IMR-90 (cell line): ENCODE results near the gene IQSEC1. TPM values are rescaled to one million over a fixed set of nuclear protein-coding genes. Genes with fewer than 3 reads are reported as not detected.

Experiments used
- ATAC-seq: fragments of 200-7000 bp; cut with Tn5 transposase; 2 replicates; pipeline ENCODE4 v1.9.1; 2020; ENCODE audit warnings: low read depth, mild to moderate bottlenecking, moderate library complexity
- BruUV-seq: library from RNA; stranded (reverse); fragments of 400-500 nt; replicated peaks from 2 replicates; lab custom pipeline; 2021; lab: Mats Ljungman, UMichigan
- CTCF ChIA-PET: fragments of 300-600 bp; formaldehyde crosslinking; extraction: SDS; loops from one replicate; lab custom pipeline; 2021; ENCODE audit warnings: antibody characterized with exemption; lab: Yijun Ruan, JAX
- POLR2A ChIA-PET: fragments of 300-600 bp; sonication (Branson Sonifier 250); formaldehyde crosslinking; loops from one replicate; lab custom pipeline; 2022; ENCODE audit warnings: antibody characterized with exemption; ENCODE audit not compliant: unreplicated experiment; lab: Charles Lee
- DNase-seq: peaks from one replicate; pipeline ENCODE4 v3.0.0; 2013
- H2AFZ ChIP-seq: replicated peaks from 2 replicates; pipeline ENCODE3; 2013; ENCODE audit warnings: low read length, mild to moderate bottlenecking; ENCODE audit not compliant: poor library complexity
- H2AK5ac ChIP-seq: 2 replicates; pipeline ENCODE4 v1.6.1; 2013; ENCODE audit warnings: low read depth, low read length, inconsistent platforms
- H2AK9ac ChIP-seq: replicated peaks from 2 replicates; pipeline ENCODE3; 2013; ENCODE audit warnings: mild to moderate bottlenecking, low read depth, low read length, moderate library complexity; ENCODE audit not compliant: poor library complexity
- H2BK120ac ChIP-seq: 2 replicates; pipeline ENCODE4 v1.6.1; 2013; ENCODE audit warnings: low read depth, low read length, inconsistent platforms
- H2BK15ac ChIP-seq: 3 replicates; pipeline ENCODE4 v1.6.1; 2013; ENCODE audit warnings: low read depth, low read length, inconsistent platforms
- H2BK20ac ChIP-seq: 2 replicates; pipeline ENCODE4 v1.6.1; 2013; ENCODE audit warnings: low read depth, mild to moderate bottlenecking, inconsistent platforms, low read length, moderate library complexity
- H2BK5ac ChIP-seq: 2 replicates; pipeline ENCODE4 v1.6.1; 2013; ENCODE audit warnings: mild to moderate bottlenecking, low read depth, low read length, inconsistent platforms; ENCODE audit not compliant: poor library complexity, severe bottlenecking
- H3K14ac ChIP-seq: replicated peaks from 2 replicates; pipeline ENCODE4 v1.6.1; 2013; ENCODE audit warnings: low read depth, low read length, inconsistent platforms
- H3K18ac ChIP-seq: 2 replicates; pipeline ENCODE4 v1.6.1; 2013; ENCODE audit warnings: low read depth, low read length, control low read depth
- H3K23ac ChIP-seq: 2 replicates; pipeline ENCODE4 v1.6.1; 2013; ENCODE audit warnings: low read depth, low read length, inconsistent platforms
- H3K27ac ChIP-seq: 2 replicates; pipeline ENCODE4 v1.5.1; 2013; ENCODE audit warnings: mild to moderate bottlenecking, control low read depth, low read length; ENCODE audit not compliant: insufficient read depth
- H3K27me3 ChIP-seq: 2 replicates; pipeline ENCODE4 v1.6.1; 2013; ENCODE audit warnings: low read length; ENCODE audit not compliant: control insufficient read depth, insufficient read depth
- H3K36me3 ChIP-seq: 2 replicates; pipeline ENCODE4 v1.6.1; 2013; ENCODE audit warnings: low read length, mixed read lengths; ENCODE audit not compliant: control insufficient read depth, insufficient read depth
- H3K4ac ChIP-seq: 2 replicates; pipeline ENCODE4 v1.6.1; 2013; ENCODE audit warnings: low read depth, low read length, inconsistent platforms
- H3K4me1 ChIP-seq: 2 replicates; pipeline ENCODE4 v1.6.1; 2013; ENCODE audit warnings: low read length, mixed read lengths; ENCODE audit not compliant: control insufficient read depth, insufficient read depth
- H3K4me2 ChIP-seq: 2 replicates; pipeline ENCODE4 v1.6.1; 2013; ENCODE audit warnings: low read depth, mild to moderate bottlenecking, control low read depth, low read length, moderate library complexity
- H3K4me3 ChIP-seq: 2 replicates; pipeline ENCODE4 v1.5.1; 2013; ENCODE audit warnings: low read depth, mild to moderate bottlenecking, control low read depth, low read length, moderate library complexity; ENCODE audit not compliant: insufficient read depth
- H3K56ac ChIP-seq: 2 replicates; pipeline ENCODE4 v1.6.1; 2013; ENCODE audit warnings: low read length, inconsistent platforms; ENCODE audit not compliant: insufficient read depth; ENCODE audit errors: extremely low read depth
- H3K79me1 ChIP-seq, 2 experiments: 2 replicates each; pipeline ENCODE4 v1.6.1; 2013; ENCODE audit warnings: low read length in 2 of 2, inconsistent platforms in 1 of 2, low read depth in 1 of 2
- H3K9ac ChIP-seq: 2 replicates; pipeline ENCODE4 v1.6.1; 2013; ENCODE audit warnings: low read depth, low read length, control low read depth
- H3K9me1 ChIP-seq: 2 replicates; pipeline ENCODE4 v1.6.1; 2013; ENCODE audit warnings: low read length, inconsistent platforms; ENCODE audit not compliant: insufficient read depth
- H3K9me3 ChIP-seq: 2 replicates; pipeline ENCODE4 v1.6.1; 2013; ENCODE audit warnings: low read length; ENCODE audit not compliant: control insufficient read depth, insufficient read depth
- H4K20me1 ChIP-seq: 2 replicates; pipeline ENCODE4 v1.6.1; 2013; ENCODE audit warnings: low read length, inconsistent platforms; ENCODE audit not compliant: insufficient read depth
- H4K5ac ChIP-seq: 2 replicates; pipeline ENCODE4 v1.6.1; 2013; ENCODE audit warnings: mild to moderate bottlenecking, low read depth, low read length, control low read depth
- H4K8ac ChIP-seq, 2 experiments: 2 replicates each; pipeline ENCODE4 v1.6.1; 2013; ENCODE audit warnings: low read depth in 2 of 2, low read length in 2 of 2, control low read depth in 1 of 2, inconsistent platforms in 1 of 2
- H4K91ac ChIP-seq: 2 replicates; pipeline ENCODE4 v1.6.1; 2013; ENCODE audit warnings: low read depth, low read length, inconsistent platforms; ENCODE audit not compliant: insufficient read depth
- BHLHE40 ChIP-seq: fragments of 150-350 bp; IDR thresholded peaks from 2 replicates; pipeline ENCODE4 v1.6.1; 2016; ENCODE audit warnings: mild to moderate bottlenecking, low read depth, low read length
- CEBPB ChIP-seq: IDR thresholded peaks from 2 replicates; pipeline ENCODE4 v1.6.1; 2012; ENCODE audit warnings: low read depth, low read length, improper control_type of control experiment
- FOS ChIP-seq: fragments of 150-350 bp; IDR thresholded peaks from 2 replicates; pipeline ENCODE4 v1.6.1; 2016; ENCODE audit warnings: low read depth, low read length
- MAFK ChIP-seq: IDR thresholded peaks from 2 replicates; pipeline ENCODE4 v1.6.1; 2012; ENCODE audit warnings: low read depth, low read length, improper control_type of control experiment
- MXI1 ChIP-seq: IDR thresholded peaks from 2 replicates; pipeline ENCODE4 v1.6.1; 2012; ENCODE audit warnings: low read depth, mild to moderate bottlenecking, low read length, moderate library complexity, borderline replicate concordance
- POLR2A ChIP-seq: IDR thresholded peaks from 2 replicates; pipeline ENCODE4 v1.6.1; 2012; ENCODE audit warnings: mild to moderate bottlenecking, low read depth, low read length
- RCOR1 ChIP-seq: IDR thresholded peaks from 2 replicates; pipeline ENCODE4 v1.6.1; 2012; ENCODE audit warnings: mild to moderate bottlenecking, low read length, improper control_type of control experiment; ENCODE audit not compliant: insufficient replicate concordance
- SMC3 ChIP-seq: fragments of 150-350 bp; IDR thresholded peaks from 2 replicates; pipeline ENCODE4 v1.6.1; 2016; ENCODE audit warnings: low read depth, mild to moderate bottlenecking, antibody characterized with exemption, low read length, moderate library complexity
- WGBS, 2 experiments: methylation state at CpG; one replicate each; pipeline versions ENCODE4 v1.1.5 to v1.1.7; 2013; ENCODE audit warnings: missing lambda C conversion rate in 2 of 2; ENCODE audit not compliant: insufficient read length in 1 of 2; ENCODE audit errors: extremely low coverage in 2 of 2; 5-methylcytosine and 5-hydroxymethylcytosine counted together
- dilution Hi-C: fragments of 300-500 bp; cut with HindIII; formaldehyde crosslinking; loops from one replicate; pipeline ENCODE4 v1.14.3; 2018; ENCODE audit warnings: low sequenced_read_pairs; ENCODE audit not compliant: unreplicated experiment
- in situ Hi-C: fragments of 300-500 bp; cut with MboI; formaldehyde crosslinking; loops from 3 replicates; pipeline ENCODE4 v1.14.3; 2019; ENCODE audit warnings: low sequenced_read_pairs, inconsistent platforms, mixed read lengths
- intact Hi-C: fragments of 100-400 bp; cut with micrococcal nuclease; formaldehyde crosslinking; loops from 2 replicates; pipeline ENCODE4 v1.10.0; 2022
- polyA plus RNA-seq, 3 experiments: library from polyadenylated mRNA; depleted of rRNA; stranded (reverse); fragments of >200 nt; gene quantifications; 2 replicates each; pipeline ENCODE4 v1.2.3, GENCODE V29; 2012; ENCODE audit warnings: low replicate concordance in 1 of 3
- total RNA-seq: library from RNA; depleted of rRNA; stranded (reverse); fragments of >200 nt; gene quantifications from 2 replicates; pipeline ENCODE4 v1.2.3, GENCODE V29; 2012
- TF ChIP-seq, protein P1 (sequence below): fragments of 150-350 bp; IDR thresholded peaks from 2 replicates; pipeline ENCODE4 v1.6.1; 2016; ENCODE audit warnings: low read depth, mild to moderate bottlenecking, low read length, moderate library complexity, borderline replicate concordance

The IQSEC1 gene
- total and polyA plus RNA-seq, 2 of the 4 experiments (the other 2 are of a cell fraction), result 5.9 to 11.9 TPM

DNA sequence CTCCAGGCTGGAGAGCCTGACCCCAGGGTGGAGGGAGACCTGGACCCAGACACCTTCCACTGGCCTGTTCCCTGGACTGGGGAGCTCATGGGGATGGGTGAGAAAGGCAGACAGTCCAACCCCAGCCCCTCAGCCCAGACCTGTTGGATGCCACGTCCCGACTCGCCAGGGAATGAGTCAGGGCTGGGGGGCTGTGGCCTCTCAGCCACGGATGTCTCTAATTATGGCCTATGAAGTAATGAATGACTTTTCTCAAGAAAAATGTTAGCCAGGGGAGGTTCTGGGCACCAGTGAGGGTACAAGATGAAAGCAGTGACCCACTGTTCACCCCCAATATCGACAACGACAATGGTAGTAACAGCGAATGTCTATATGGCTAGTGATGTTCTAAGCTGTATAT lies 124.9 kb downstream of the IQSEC1 start:
- no peak overlapping the region; a peak in 1 of 4 replicates for H4K8ac ChIP-seq
- peaks cover 21% of the 10 kb centered on the region for H3K4me1 ChIP-seq
- peaks cover 23% of the 10 kb centered on the region for H3K9me1 ChIP-seq
- no peak overlapping the region for H3K23ac ChIP-seq
- H4K5ac ChIP-seq, result peak overlapping the region; percentile 28; the same call in 1 of the 2 replicates
- H3K56ac ChIP-seq, result no peak overlapping the region
- no peaks in the 10 kb centered on the region for H3K9me3 ChIP-seq
- dilution Hi-C loops, result no loop called here
- no peak overlapping the region for H2BK120ac ChIP-seq
- in situ Hi-C loops, result no loop called here
- DNase-seq (peak; percentile 34), ATAC-seq (peak; percentile 16)
- peak overlapping the region; percentile 37 for H2BK5ac ChIP-seq
- H3K9ac ChIP-seq, result no peak overlapping the region
- no peak for TF ChIP-seq MAFK
- no peak for TF ChIP-seq MXI1
- no peak for TF ChIP-seq POLR2A
- TF ChIP-seq, protein P1, sequence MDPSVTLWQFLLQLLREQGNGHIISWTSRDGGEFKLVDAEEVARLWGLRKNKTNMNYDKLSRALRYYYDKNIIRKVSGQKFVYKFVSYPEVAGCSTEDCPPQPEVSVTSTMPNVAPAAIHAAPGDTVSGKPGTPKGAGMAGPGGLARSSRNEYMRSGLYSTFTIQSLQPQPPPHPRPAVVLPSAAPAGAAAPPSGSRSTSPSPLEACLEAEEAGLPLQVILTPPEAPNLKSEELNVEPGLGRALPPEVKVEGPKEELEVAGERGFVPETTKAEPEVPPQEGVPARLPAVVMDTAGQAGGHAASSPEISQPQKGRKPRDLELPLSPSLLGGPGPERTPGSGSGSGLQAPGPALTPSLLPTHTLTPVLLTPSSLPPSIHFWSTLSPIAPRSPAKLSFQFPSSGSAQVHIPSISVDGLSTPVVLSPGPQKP, result no peak
- TF ChIP-seq BHLHE40, result no peak
- TF ChIP-seq RCOR1, result no peak
- no peak for TF ChIP-seq SMC3
- peak; percentile 34; the same call in 1 of the 2 replicates for TF ChIP-seq FOS
- no peak for TF ChIP-seq CEBPB
- no peak overlapping the region for H3K4ac ChIP-seq
- no peaks in the 10 kb centered on the region for H3K27me3 ChIP-seq
- peaks cover 61% of the 10 kb centered on the region for H4K20me1 ChIP-seq
- no peak overlapping the region for H3K27ac ChIP-seq
- intact Hi-C loops, result loop anchor here (2.0 kb wide), 1 partner anchor 18 kb away; no protein-coding TSS in a partner anchor
- no peak overlapping the region for H2BK20ac ChIP-seq
- no peaks in the 10 kb centered on the region; the same call in 1 of the 2 replicates for H3K36me3 ChIP-seq
- 100% methylated on average over 2 of the region's 7 CpGs; no CpG with 5 or more reads in 1 of the 2 experiments for WGBS, 2 experiments
- peak overlapping the region; percentile 18 for H2AK9ac ChIP-seq
- ChIA-PET CTCF (no interaction called here), POLR2A (no interaction called here)
- no peak overlapping the region for H2BK15ac ChIP-seq
- H2AK5ac ChIP-seq, result peak overlapping the region; percentile 46; the same call in 1 of the 2 replicates
- H3K14ac ChIP-seq, result no peak overlapping the region
- peak overlapping the region; percentile 21; the same call in 1 of the 2 replicates for H3K4me2 ChIP-seq
- BruUV-seq, result no TSS peak
- no peak overlapping the region for H2AFZ ChIP-seq
- H3K4me3 ChIP-seq, result no peak overlapping the region
- H3K18ac ChIP-seq, result 0 out of 2 replicates have a peak overlapping the region, but pooled peaks have one; percentile 39
- peaks cover 23 to 77% of the 10 kb centered on the region in 2 experiments; a peak in 3 of 4 replicates for H3K79me1 ChIP-seq
- H4K91ac ChIP-seq, result no peak overlapping the region; the same call in 1 of the 2 replicates
